GM19455 (cell line): ENCODE results near the gene AAK1.
A peak's percentile ranks its signal among the peaks of the same experiment; 100 is the strongest.
"Not testable (repeated sequence)": the region's sequence is repeated elsewhere in the genome, so short reads cannot be mapped to it uniquely, and the experiment has no call there.

Experiments
- ATAC-seq: cut with Tn5 transposase; IDR thresholded peaks from one replicate; pipeline ENCODE4 v1.9.1; 2021; ENCODE audit not compliant: unreplicated experiment

Gene AAK1

DNA sequence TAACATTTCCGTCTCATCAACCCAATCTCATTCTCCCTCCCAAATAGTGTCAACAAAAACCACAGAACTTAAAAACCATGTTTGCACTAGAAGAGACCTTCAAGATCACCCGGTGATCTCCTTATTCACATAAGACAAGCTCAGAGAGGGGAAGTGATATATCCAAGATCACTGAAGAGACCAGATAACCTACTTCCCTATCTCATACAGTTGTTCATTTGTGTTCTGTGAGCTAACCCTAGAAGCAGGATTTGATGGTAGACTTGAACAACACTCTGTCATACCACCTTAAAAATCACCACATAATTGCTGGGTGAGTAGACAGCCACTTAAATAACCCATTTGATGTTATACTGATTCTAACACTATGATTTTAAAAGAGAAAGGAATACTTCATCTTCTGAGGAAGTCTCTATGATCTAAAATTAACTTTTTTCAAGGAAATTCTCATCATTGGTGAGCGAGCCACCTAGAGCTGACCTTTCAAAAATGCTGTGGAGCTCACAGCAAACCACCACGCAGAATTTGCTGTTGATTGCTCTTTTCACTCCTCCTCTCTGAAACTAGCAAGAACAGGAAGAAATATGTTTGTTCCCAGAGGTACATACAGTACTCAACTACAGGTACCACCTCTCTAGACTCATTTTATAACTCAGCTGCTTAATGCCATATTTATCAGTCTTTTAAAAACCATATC, 15.1 kb downstream of the AAK1 start:
- no peak for ATAC-seq

DNA sequence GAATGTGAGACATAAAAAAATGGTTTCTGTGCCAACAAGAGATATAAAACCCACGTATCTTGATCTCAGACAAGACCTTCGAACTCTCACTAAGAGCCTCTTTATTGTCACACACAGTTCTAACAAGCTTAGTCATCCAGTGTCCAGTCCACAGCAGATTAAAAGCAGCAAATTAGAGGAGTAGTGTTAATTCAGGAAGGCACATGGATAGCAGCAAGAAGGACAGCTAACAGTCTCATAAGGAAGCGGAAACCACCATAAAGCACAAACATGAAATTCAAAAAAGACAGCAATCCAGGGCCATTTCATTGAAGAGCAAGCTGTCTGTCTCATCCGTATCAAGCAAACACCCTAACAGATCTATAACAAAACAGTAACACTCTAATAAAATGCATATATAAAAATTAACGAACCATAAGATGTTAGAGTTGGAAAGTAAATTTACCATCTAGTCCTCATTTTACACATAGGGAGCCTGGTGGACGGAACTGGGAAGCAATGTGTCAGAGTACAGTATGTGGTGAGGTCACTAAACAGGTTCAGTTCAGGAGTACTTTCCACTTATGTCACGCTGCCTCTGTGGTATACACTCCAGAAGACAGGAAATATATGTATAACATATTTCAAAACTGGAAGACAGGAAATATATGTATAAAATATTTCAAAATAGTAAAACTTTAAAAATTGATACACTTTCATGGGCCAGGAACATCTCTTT, 18.3 kb downstream of the AAK1 start:
- ATAC-seq: no peak

DNA sequence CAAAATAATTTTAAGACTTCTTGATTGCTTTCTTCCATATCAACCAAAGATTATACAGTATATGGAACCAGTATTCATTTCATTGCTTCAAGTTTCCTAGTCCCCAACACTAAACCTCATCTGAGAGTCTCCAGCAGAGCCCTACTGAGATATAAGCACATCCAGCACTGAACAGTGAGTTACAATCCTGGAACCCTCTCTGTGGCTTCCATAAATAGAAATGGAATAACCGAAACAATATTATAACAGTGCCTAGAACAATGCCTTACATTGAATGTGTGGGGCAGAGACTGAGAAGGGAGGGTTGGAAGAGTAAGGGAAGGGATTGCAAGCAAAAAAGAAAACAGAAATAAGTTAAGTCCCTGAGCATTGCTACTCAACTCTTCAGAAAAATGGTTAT, 18.9 kb downstream of the AAK1 start:
- no peak for ATAC-seq

DNA sequence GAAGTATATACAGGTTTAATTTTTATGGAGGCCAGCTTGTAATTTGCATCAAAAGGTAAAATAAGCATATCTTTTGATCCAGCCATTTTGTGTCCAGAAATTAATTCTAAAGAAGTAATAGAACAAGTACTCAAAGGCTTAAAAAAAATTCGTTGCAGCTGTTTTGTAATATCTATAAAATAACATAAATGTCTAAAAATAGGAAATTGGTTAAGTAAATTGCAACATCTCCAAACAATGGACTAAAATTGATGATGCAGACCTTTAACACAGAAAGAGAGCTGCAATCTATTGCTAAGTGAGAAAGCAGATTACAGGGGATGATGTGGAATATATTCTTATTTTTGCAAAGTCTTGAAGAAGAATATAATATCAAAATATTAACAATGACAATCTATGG, 19.4 kb downstream of the AAK1 start:
- no peak for ATAC-seq

DNA sequence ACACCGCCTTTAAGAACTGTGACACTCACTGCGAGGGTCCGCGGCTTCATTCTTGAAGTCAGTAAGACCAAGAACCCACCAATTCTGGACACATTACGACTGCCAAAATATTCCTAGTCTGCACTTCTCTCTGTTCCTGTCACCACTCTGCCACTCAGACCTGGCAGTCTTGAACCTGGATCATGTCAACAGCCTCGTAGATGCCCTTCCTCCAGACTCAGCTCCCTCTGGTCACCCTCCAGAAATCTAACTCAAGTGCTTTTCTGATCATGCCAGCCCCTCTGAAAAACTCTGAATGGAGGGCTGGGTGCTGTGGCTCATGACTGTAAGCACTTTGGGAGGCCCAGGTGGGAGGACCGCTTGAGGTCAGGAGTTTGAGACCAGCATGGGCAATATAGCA, 20.3 kb downstream of the AAK1 start:
- ATAC-seq: no peak

DNA sequence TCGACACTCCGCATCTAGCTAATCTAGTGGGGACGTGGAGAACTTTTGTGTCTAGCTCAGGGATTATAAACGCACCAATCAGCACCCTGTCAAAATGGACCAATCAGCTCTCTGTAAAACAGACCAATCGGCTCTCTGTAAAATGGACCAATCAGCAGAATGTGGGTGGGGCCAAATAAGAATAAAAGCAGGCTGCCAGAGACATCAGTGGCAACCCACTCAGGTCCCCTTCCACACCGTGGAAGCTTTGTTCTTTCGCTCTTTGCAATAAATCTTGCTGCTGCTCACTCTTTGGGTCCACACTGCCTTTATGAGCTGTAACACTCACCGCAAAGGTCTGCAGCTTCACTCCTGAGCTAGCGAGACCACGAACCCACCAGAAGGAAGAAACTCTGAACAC, 20.7 kb downstream of the AAK1 start:
- not testable (repeated sequence) for ATAC-seq

DNA sequence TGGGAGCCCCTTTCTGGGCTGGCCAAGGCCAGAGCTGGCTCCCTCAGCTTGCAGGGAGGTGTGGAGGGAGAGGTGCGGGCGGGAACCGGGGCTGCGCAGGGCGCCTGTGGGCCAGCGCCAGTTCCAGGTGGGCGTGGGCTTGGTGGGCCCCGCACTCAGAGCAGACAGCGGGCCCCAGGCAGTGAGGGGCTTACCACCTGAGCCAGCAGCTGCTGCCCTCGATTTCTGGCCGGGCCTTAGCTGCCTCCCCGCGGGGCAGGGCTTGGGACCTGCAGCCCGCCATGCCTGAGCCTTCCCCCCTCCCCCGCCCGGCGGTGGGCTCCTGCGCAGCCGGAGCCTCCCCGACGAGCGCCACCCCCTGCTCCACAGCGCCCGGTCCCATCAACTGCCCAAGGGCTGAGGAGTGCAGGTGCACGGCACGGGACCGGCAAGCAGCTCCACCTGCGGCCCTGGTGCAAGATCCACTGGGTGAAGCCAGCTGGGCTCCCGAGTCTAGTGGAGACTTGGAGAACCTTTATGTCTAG, 21.5 kb downstream of the AAK1 start:
- ATAC-seq: not testable (repeated sequence)

DNA sequence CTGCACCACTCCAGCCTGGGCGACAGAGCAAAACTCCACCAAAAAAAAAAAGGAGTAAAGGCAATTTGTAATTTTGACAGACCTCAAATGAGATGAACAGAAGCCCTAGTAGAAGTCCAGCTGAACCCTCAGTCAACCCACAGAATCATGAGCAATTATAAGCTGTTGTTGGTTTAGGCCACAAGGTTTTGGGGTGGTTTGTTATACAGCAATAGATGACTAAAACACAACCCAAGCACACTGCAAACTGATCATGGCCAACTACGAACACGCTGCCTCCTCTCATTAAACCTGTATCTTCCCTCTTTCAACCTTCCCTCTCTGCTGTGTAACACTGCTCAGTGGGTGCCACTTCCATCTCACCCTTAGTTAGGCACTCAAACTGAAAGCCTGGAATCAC, 22.1 kb downstream of the AAK1 start:
- ATAC-seq: no peak

DNA sequence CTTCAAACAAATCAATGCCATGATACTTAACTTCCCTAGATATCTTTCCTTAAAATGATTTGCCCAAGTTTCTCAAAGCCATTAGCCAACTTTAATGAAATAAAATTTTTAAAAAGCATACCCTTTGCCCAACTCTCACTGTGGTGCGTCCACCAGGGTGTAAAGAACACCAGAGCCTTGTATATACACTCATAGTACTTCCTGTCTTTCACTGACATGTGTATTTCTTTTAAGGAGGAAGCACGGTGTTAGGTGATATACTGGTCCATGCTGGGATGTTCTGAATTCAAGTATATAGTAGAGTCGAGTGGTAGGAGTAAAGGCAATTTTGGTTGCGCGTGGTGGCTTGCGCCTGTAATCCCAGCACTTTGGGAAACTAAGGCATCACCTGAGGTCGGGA, 22.7 kb downstream of the AAK1 start:
- ATAC-seq: no peak

DNA sequence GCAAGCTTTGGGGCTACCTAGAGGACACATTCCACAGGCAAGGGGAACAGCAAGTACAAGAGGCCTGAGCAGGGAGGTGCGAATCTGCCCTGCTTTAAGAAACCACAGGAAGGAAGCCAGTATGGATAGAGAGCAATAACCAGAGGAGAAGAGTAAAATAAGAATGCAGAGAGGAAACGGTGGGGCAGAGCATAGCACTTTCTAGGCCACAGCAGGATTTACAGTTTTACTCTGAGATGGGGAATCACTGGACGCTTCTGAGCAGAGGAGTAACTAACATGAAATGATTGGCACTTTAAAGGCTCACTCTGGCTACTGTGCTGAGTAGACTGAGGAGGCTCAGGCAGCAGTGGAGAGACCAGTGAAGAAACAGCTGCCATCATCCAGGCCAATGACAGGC, 23.8 kb downstream of the AAK1 start:
- ATAC-seq: no peak

DNA sequence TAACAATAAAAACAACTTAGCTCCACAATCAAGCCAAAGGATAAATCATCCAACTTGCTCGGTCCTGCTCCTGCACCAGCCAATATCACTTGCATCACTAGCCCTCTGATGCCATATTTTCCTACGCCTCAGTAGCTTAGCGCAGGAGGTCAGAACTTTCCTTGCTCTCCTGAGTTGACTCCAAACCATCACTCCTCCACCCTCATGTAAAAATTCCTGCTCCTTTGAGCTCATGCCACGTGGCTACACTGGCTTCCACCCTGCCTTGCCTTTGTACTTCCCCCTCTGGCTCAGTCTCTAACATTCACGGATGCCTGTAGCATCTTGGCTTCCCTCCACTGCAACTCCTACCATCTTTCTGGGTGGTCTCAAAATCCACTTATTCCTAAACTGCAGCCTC, 25.2 kb downstream of the AAK1 start:
- no peak for ATAC-seq

DNA sequence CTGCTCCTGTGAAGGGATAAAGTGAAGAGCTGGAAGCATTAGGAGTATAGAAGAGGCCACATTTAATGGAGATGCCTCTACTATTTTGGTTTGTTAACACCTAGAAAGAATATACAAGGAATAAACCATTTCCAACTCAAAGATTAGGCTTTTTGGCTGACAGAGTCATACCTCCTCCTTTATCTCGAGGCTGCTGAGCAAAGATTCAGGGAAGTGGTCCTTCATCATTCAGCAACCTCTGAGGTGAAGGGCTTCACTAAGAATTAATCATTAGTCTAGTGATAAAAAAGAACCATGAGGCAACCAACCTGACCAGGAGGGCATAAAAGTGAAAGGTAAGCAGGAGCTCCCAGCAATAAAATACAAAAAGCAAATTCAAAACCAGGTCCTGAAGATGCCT, 25.8 kb downstream of the AAK1 start:
- no peak for ATAC-seq

DNA sequence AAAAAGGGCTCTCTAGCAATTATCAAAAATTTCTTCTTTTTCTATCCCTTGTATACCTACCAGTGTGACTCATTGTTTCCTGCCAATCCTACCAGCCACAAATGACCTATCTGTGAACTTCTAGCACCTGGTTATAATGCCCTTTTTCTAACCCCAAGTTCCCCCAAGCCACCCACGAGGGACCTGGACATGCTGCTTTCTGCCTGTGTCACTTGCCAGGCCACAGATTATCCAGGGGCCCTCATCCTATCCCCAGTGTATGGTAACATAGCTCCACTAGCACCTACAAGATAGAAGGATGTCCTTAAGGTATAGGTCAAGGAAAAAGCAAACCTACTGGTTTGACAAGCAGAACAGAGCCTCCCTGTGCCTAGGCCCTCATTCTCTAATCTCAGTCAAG, 26.8 kb downstream of the AAK1 start:
- no peak for ATAC-seq

DNA sequence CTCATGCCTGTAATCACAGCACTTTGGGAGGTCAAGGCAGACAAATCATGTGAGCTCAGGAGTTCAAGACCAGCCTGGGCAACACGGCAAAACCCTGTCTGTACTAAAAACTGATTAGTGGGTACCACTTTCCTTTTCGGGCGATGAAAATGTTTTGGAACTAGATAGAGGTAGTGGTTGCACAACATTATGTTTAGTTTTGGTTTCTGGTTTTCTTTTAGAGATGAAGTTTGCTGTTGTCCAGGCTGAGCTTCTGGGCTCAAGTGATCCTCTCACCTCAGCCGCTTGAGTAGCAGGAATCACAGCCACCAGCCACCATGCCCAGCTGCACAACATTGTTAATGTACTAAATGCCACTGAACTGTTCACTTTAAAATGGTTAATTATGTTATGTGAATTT, 27.6 kb downstream of the AAK1 start:
- peak; percentile 49 for ATAC-seq

DNA sequence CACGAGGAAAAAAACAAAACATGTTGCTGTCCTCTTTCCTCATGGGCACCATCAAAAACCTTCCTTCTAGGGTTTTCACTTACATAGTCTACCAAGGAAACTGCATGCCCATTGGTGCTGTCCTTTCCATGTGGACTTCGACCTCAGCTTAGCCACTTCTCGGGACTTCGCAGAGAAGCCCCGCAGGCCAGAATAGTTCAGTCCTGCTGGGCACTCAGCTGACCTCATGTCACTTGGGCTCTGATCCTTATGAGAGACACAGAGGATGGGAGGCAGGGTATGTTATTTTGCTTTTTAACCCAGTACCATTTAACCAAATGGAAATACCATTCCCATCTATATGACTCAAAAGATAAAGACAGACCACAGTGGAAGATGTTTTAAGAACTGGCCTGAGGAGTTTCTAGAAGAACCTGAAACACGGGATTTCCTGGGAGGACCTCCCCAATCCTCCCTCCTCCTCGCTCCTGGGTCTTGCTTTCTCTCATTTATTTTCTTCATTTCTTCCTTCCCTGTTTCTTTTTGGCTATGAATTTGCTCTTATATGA, 28.4 kb downstream of the AAK1 start:
- ATAC-seq: no peak

DNA sequence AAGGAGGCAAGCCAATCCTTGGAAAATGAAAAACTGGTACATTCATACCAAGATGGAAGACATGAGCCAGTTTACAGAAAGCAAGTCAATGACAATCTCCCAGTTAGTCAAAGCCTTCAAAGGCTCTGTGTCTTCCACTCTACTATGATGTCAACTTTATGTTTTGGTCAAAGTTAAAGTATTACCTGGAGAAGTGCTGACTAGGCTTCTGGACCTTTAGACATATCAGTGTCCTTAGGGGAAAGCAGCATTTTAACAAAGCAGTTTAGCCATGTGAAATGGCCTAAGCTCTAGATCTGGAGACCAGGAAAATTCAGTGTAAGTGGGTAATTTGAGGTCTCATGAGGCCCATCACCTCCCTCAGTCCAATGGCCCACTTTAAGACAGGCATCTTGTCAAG, 30.8 kb downstream of the AAK1 start:
- ATAC-seq: no peak

DNA sequence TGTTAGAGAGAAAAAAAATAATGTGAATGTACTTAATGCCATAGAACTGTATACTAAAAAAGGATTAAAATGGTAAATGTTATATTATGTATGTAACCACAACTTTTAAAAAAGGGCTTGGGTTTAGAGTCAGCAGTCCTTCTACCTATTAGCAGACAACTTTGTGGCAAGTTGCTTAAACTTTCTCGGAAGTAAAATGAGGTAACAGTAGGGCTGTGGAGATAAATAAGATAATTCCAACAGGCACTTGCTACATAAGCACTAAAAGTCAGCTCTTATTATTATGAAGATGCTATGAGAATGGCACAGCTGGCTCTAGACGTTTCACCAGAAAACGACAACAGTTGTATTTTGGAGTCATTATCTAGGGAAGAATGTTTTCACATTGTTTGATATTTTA, 31.3 kb downstream of the AAK1 start:
- no peak for ATAC-seq

DNA sequence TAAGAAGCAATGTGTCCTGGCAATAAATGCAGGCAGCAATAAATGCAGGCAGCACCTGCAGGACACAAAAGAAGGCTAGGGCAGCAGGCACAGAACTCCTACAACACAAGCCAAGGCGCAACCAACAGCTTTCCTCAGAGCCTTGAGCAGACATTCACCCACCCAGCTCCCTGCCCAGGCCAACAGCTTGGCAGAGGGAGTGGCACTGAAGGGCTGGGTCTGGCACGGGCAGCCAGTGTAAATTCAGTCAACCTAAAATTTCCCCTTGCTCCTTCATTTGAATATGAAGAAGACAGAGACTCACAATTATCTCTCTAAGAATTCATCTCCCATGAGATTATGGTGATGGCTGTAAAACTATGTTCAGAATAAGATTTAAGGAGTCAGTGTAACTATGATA, 35.4 kb downstream of the AAK1 start:
- no peak for ATAC-seq

DNA sequence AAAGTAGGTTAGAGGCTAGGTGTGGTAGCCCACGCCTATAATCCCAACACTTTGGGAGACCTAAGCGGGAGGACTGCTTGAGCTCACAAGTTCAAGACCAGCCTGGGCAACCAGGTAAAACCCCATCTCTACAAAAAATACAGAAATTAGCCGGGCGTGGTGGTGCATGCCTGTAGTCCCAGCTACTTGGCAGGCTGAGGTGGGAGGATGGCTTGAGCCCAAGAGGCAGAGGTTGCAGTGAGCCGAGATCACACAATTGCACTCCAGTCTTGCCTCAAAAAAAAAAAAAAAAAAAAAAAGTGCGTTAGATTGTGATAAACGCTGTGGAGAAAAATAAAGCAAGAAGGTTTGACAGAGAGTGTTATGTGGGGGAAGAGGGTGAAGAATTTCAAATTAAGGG, 36.8 kb downstream of the AAK1 start:
- not testable (repeated sequence) for ATAC-seq

DNA sequence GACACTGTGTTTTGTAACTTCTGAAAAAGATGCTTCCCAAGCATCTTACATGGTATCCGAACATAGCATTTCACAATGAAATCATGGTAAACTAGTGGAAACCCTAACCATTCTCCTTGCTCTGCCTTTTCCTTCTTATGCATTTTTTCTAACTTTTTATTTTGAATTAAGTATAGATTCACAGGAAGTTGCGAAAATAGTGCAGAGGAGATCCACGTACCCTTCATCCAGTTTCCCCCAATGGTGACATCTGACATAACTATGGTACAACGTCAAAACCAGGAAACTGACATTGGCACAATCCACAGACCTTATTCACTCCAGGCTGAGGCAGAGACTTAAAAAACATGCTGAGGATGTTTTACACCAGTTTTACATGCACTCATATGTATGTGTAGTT, 38.3 kb downstream of the AAK1 start:
- no peak for ATAC-seq

DNA sequence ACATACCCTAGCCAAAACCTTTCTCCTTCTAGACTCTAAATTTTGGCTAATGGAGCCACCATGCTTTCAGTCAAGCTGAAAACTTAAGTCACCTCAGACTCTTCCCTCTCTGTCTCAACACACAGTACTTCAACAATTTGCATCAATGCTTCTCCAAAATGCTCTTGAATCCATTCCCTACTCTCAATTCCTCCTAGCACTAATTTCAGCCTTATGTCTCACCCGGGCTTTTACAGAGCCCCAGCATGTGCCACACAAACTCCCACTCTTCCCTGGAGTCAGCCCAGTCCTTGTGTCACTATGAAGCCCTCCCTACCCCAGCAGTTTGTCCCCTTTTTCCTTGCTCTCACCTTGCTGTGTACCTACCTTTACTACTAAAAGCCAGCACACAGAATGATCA, 38.7 kb downstream of the AAK1 start:
- ATAC-seq: no peak

DNA sequence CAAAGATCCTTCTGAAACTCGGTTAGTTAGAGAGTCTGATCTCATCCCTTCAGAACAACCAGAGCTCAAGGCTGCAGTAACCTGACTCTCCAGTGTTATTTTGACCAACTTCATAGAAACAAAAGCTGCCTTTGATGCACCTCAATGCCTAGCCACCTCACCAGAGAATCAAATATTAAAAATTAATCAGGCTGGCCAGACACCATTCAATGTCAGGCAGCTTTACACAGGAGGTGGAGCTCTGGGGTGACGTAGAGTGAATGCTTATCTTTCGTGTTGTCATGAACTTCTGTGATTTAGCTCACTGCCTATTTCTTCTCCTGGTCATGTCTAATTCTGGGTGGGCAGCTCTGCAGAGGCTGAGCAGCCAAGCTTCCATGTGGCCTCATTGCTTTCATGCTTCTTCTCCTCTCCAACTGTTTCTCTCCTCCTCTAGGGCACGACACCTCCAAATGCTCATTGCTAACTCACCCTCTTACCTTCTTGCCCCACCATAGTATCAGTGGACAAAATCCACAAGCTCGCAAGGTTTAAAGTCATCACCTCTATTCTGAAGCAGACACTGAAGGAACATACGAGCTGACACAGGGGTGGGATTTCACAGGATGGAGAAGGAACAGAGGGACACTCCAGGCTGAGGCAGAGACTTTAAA, 39.4 kb downstream of the AAK1 start:
- no peak for ATAC-seq
